NT2/D1 (cell line): Measurements from ENCODE around the gene ZNF234.

Source experiments
- SUZ12 ChIP-seq: IDR thresholded peaks from 2 replicates; pipeline ENCODE4 v1.6.1; 2011; ENCODE audit not compliant: insufficient read length, insufficient read depth; ENCODE audit errors: extremely low read depth
- YY1 ChIP-seq: IDR thresholded peaks from 2 replicates; pipeline ENCODE4 v1.6.1; 2011; ENCODE audit not compliant: insufficient read length, insufficient read depth
- ZNF274 ChIP-seq: IDR thresholded peaks from 2 replicates; pipeline ENCODE4 v1.6.1; 2011; ENCODE audit warnings: mild to moderate bottlenecking, low read depth, low read length

DNA sequence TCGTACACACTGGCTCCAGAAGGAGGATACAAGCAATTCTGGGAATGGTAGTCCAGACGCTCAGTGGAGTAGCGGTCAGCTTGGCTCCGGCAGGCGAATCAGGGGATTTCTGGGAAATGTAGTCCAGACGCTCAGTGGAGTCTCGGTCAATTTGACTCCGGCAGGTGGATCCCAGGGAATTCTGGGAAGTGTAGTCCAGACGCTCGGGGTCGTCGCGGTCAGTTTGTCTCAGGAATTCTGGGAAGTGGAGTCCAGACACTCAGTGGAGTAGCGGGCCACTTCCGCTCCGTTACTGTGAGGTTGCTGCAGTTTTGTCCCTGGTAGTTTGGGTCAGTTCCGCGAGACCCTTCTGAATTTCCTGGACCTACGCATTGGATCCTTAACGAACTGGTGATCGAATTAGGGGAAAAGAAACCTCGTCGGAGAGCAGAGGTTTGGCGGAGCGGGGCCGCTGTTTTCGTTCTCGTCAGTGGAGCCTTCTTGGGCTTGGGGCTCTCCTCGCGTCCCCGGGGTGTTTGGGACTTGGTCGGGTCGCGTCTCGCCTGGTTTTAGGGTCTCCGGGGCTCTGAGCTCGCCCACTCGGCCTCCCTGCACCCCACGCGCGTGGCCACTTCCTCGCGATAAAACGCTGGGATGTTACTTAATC is 28.1 kb upstream of the ZNF234 start, which contains the start of gene ZNF225:
- TF ChIP-seq YY1 (no peak), ZNF274 (no peak), SUZ12 (no peak)
